Suprapubic skin (tissue), 3 donors: Measurements from ENCODE around the gene IMPG2.

Experiments
- POLR2AphosphoS5 ChIP-seq, 3 donors: sonication (generic); formaldehyde crosslinking; IDR thresholded peaks; one replicate each; pipeline ENCODE4 v1.6.1; 2017; ENCODE audit warnings: antibody characterized with exemption in 3 of 3
- TF ChIP-seq, protein P1 (sequence below), 2 donors: fragments of 200-600 bp in 1 of 2; fragments of 450-650 bp in 1 of 2; sonication (generic) in 1 of 2; IDR thresholded peaks; one replicate each; pipeline ENCODE4 v1.5.1; 2016 to 2019; ENCODE audit warnings: antibody characterized with exemption in 2 of 2, mild to moderate bottlenecking in 1 of 2, moderate library complexity in 1 of 2

- TF ChIP-seq, protein P1, sequence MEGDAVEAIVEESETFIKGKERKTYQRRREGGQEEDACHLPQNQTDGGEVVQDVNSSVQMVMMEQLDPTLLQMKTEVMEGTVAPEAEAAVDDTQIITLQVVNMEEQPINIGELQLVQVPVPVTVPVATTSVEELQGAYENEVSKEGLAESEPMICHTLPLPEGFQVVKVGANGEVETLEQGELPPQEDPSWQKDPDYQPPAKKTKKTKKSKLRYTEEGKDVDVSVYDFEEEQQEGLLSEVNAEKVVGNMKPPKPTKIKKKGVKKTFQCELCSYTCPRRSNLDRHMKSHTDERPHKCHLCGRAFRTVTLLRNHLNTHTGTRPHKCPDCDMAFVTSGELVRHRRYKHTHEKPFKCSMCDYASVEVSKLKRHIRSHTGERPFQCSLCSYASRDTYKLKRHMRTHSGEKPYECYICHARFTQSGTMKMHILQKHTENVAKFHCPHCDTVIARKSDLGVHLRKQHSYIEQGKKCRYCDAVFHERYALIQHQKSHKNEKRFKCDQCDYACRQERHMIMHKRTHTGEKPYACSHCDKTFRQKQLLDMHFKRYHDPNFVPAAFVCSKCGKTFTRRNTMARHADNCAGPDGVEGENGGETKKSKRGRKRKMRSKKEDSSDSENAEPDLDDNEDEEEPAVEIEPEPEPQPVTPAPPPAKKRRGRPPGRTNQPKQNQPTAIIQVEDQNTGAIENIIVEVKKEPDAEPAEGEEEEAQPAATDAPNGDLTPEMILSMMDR (IDR thresholded peaks at IDR 0.05) = no peak
- no peak for TF ChIP-seq POLR2AphosphoS5 (IDR thresholded peaks at IDR 0.05)
These were observed 131.2 kb downstream of the IMPG2 start for GRCh38 chr3:101189176-101189575.
